SK-N-SH (cell line): Measurements from ENCODE around the gene NOTCH1. TPM values are rescaled to one million over a fixed set of nuclear protein-coding genes. Genes with fewer than 3 reads are reported as not detected.

ENCODE experiments used
- CTCF ChIA-PET: fragments of 300-600, 350-600 bp; formaldehyde crosslinking; extraction: SDS; loops from one replicate; lab custom pipeline; 2021; lab: Yijun Ruan, JAX
- POLR2A ChIA-PET: fragments of 350-600 bp; sonication (Branson Sonifier 250); formaldehyde crosslinking; extraction: SDS; loops from one replicate; lab custom pipeline; 2020; ENCODE audit warnings: antibody characterized with exemption, inconsistent platforms; lab: Yijun Ruan, JAX
- DNase-seq: peaks from one replicate; pipeline ENCODE4 v3.0.0; 2012
- H2AFZ ChIP-seq: fragments of 200-600 bp; sonication (generic); 2 replicates; pipeline ENCODE4 v1.8.1; 2016; ENCODE audit warnings: antibody characterized with exemption, mild to moderate bottlenecking, low read depth
- H3F3A ChIP-seq: fragments of 200-600 bp; sonication (generic); replicated peaks from 2 replicates; pipeline ENCODE3; 2016; ENCODE audit warnings: antibody characterized with exemption, mild to moderate bottlenecking; ENCODE audit not compliant: insufficient read depth
- H3K27ac ChIP-seq, 2 experiments: fragments of 200-500 bp in 1 of 2; fragments of 200-600 bp in 1 of 2; sonication (Bioruptor generic) in 1 of 2; sonication (generic), shearing (Covaris generic) in 1 of 2; 2 replicates each; pipeline versions ENCODE4 v1.5.1 to v1.6.1; 2014 to 2016; ENCODE audit warnings: low read depth in 2 of 2, inconsistent platforms in 1 of 2, low read length in 1 of 2, mild to moderate bottlenecking in 1 of 2, mixed read lengths in 1 of 2
- H3K27me3 ChIP-seq: fragments of 200-600 bp; sonication (generic), shearing (Covaris generic); 2 replicates; pipeline ENCODE4 v1.6.1; 2016; ENCODE audit warnings: mixed run types; ENCODE audit not compliant: insufficient read depth
- H3K36me3 ChIP-seq, 2 experiments: fragments of 200-500 bp in 1 of 2; fragments of 200-600 bp in 1 of 2; sonication (Bioruptor generic) in 1 of 2; sonication (generic) in 1 of 2; replicated peaks in 1 of 2; 2 replicates each; pipeline versions ENCODE3 to v1.5.1; 2014 to 2016; ENCODE audit warnings: low read length in 1 of 2, mild to moderate bottlenecking in 1 of 2; ENCODE audit not compliant: insufficient read depth in 2 of 2, control insufficient read depth in 1 of 2
- H3K4me1 ChIP-seq, 2 experiments: fragments of 200-500 bp in 1 of 2; fragments of 200-600 bp in 1 of 2; sonication (Bioruptor generic) in 1 of 2; sonication (generic), shearing (Covaris generic) in 1 of 2; 2 replicates each; pipeline versions ENCODE4 v1.5.1 to v1.6.1; 2014 to 2016; ENCODE audit warnings: low read depth in 1 of 2, low read length in 1 of 2, mixed run types in 1 of 2; ENCODE audit not compliant: insufficient read depth in 2 of 2, control insufficient read depth in 1 of 2
- H3K4me2 ChIP-seq: fragments of 200-600 bp; sonication (generic), shearing (Covaris generic); 2 replicates; pipeline ENCODE4 v1.6.1; 2017; ENCODE audit warnings: mixed run types
- H3K4me3 ChIP-seq, 2 experiments: fragments of 200-500 bp in 1 of 2; fragments of 200-600 bp in 1 of 2; sonication (Bioruptor generic) in 1 of 2; sonication (generic), shearing (Covaris generic) in 1 of 2; 2 replicates each; pipeline versions ENCODE4 v1.5.1 to v1.8.1; 2014 to 2016; ENCODE audit warnings: low read depth in 2 of 2, inconsistent platforms in 1 of 2, low read length in 1 of 2, mild to moderate bottlenecking in 1 of 2, mixed read lengths in 1 of 2, moderate library complexity in 1 of 2
- H3K79me2 ChIP-seq: fragments of 200-600 bp; sonication (generic); 2 replicates; pipeline ENCODE4 v1.8.1; 2017; ENCODE audit warnings: mild to moderate bottlenecking; ENCODE audit not compliant: insufficient read depth
- H3K9ac ChIP-seq: fragments of 200-600 bp; sonication (generic); 2 replicates; pipeline ENCODE4 v1.6.1; 2017; ENCODE audit warnings: mixed run types
- H3K9me2 ChIP-seq: fragments of 200-600 bp; sonication (generic); 2 replicates; pipeline ENCODE4 v1.6.1; 2017; ENCODE audit warnings: mixed run types
- H3K9me3 ChIP-seq: fragments of 200-600 bp; sonication (generic); 2 replicates; pipeline ENCODE4 v1.6.1; 2017; ENCODE audit warnings: mixed run types, mild to moderate bottlenecking, moderate library complexity
- H4K20me1 ChIP-seq: fragments of 200-600 bp; sonication (generic); 2 replicates; pipeline ENCODE4 v1.6.1; 2017; ENCODE audit warnings: mild to moderate bottlenecking, mixed run types; ENCODE audit not compliant: insufficient read depth
- CHD2 ChIP-seq: fragments of 150-350 bp; IDR thresholded peaks from 2 replicates; pipeline ENCODE4 v1.6.1; 2018; ENCODE audit warnings: low read length; ENCODE audit not compliant: partially characterized antibody
- ELF1 ChIP-seq: IDR thresholded peaks from 2 replicates; pipeline ENCODE4 v1.4.0; 2012
- EP300 ChIP-seq, 2 experiments: IDR thresholded peaks; 2 replicates each; pipeline versions ENCODE4 v1.4.0 to v1.6.1; 2012; ENCODE audit warnings: borderline replicate concordance in 1 of 2, low read depth in 1 of 2, low read length in 1 of 2
- FOXM1 ChIP-seq: IDR thresholded peaks from 2 replicates; pipeline ENCODE4 v1.4.0; 2012; ENCODE audit warnings: low read depth, mild to moderate bottlenecking
- MXI1 ChIP-seq: IDR thresholded peaks from 2 replicates; pipeline ENCODE4 v1.6.1; 2012; ENCODE audit warnings: mild to moderate bottlenecking, low read depth, low read length, improper control_type of control experiment
- NFIC ChIP-seq: IDR thresholded peaks from 2 replicates; pipeline ENCODE4 v1.4.0; 2012; ENCODE audit warnings: borderline replicate concordance
- NRF1 ChIP-seq: IDR thresholded peaks from 2 replicates; pipeline ENCODE4 v1.6.1; 2012; ENCODE audit warnings: low read depth, mild to moderate bottlenecking, low read length
- RCOR1 ChIP-seq: fragments of 150-350 bp; IDR thresholded peaks from 2 replicates; pipeline ENCODE4 v1.6.1; 2017; ENCODE audit warnings: antibody characterized with exemption, low read length
- SIN3A ChIP-seq: IDR thresholded peaks from 2 replicates; pipeline ENCODE4 v1.6.1; 2012; ENCODE audit warnings: low read depth, mild to moderate bottlenecking, low read length, moderate library complexity, borderline replicate concordance
- TAF1 ChIP-seq: IDR thresholded peaks from 2 replicates; pipeline ENCODE4 v1.6.1; 2012; ENCODE audit warnings: low read depth, mild to moderate bottlenecking, low read length, moderate library complexity, borderline replicate concordance
- TCF12 ChIP-seq: IDR thresholded peaks from 2 replicates; pipeline ENCODE4 v1.4.0; 2012
- YY1 ChIP-seq: IDR thresholded peaks from 2 replicates; pipeline ENCODE4 v1.4.0; 2012; ENCODE audit warnings: low read depth, mild to moderate bottlenecking
- WGBS: methylation state at CpG from one replicate; pipeline ENCODE4 v1.1.6; 2017; ENCODE audit warnings: low lambda C conversion rate; 5-methylcytosine and 5-hydroxymethylcytosine counted together
- polyA plus RNA-seq, 3 experiments: library from polyadenylated mRNA; depleted of rRNA; stranded (reverse); fragments of >200 nt; gene quantifications; 2 replicates each; pipeline ENCODE4 v1.2.3, GENCODE V29; 2012
- TF ChIP-seq, protein P1 (sequence below): fragments of 150-350 bp; IDR thresholded peaks from 2 replicates; pipeline ENCODE4 v1.6.1; 2017; ENCODE audit warnings: antibody characterized with exemption, low read length, low read depth, borderline replicate concordance
- TF ChIP-seq, protein P2 (sequence below): IDR thresholded peaks from 2 replicates; pipeline ENCODE4 v1.4.0; 2012; ENCODE audit warnings: low read depth, borderline replicate concordance
- TF ChIP-seq, protein P3 (sequence below): IDR thresholded peaks from 2 replicates; pipeline ENCODE4 v1.4.0; 2012; ENCODE audit warnings: low read depth, borderline replicate concordance
- TF ChIP-seq, protein P4 (sequence below): fragments of 200-600 bp; sonication (generic); IDR thresholded peaks from 2 replicates; pipeline ENCODE4 v1.6.1; 2017; ENCODE audit warnings: antibody characterized with exemption, mild to moderate bottlenecking, moderate library complexity
- TF ChIP-seq, protein P5 (sequence below): IDR thresholded peaks from 2 replicates; pipeline ENCODE4 v1.6.1; 2012; ENCODE audit warnings: mild to moderate bottlenecking, low read depth, low read length, moderate library complexity

The NOTCH1 gene
- polyA plus RNA-seq, 1 of the 3 experiments (the other 2 are of a cell fraction): 6.6 TPM

DNA sequence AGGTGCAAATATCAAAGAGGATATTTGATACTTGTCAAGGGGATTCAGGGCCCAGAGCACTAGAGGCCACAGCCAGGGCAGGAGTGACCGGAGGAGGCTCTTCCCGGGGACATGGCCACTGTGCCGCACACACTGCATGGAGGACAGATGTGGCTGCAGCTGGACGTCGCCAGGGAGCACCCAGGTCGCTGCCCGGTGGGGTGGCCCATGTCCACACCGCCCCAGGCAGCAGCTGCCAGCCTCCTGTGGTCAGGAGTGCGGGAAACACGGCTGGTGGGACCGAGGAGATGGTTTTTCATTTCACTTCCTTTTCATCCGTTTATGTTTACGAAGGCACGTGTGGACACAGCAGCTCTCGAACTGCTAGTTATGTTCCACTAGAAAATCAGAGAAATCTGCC, 78.1 kb downstream of the NOTCH1 start:
- Histone ChIP-seq H3K4me1 (no peaks in the 10 kb centered on the region), H3K9me2 (no peaks in the 10 kb centered on the region), H3F3A (no peaks in the 10 kb centered on the region), H3K36me3 (peaks cover 41 to 91% of the 10 kb centered on the region in 2 experiments), H3K79me2 (peaks cover 69% of the 10 kb centered on the region)
- TF ChIP-seq, protein P1, sequence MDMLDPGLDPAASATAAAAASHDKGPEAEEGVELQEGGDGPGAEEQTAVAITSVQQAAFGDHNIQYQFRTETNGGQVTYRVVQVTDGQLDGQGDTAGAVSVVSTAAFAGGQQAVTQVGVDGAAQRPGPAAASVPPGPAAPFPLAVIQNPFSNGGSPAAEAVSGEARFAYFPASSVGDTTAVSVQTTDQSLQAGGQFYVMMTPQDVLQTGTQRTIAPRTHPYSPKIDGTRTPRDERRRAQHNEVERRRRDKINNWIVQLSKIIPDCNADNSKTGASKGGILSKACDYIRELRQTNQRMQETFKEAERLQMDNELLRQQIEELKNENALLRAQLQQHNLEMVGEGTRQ: no peak
- TF ChIP-seq, protein P2, sequence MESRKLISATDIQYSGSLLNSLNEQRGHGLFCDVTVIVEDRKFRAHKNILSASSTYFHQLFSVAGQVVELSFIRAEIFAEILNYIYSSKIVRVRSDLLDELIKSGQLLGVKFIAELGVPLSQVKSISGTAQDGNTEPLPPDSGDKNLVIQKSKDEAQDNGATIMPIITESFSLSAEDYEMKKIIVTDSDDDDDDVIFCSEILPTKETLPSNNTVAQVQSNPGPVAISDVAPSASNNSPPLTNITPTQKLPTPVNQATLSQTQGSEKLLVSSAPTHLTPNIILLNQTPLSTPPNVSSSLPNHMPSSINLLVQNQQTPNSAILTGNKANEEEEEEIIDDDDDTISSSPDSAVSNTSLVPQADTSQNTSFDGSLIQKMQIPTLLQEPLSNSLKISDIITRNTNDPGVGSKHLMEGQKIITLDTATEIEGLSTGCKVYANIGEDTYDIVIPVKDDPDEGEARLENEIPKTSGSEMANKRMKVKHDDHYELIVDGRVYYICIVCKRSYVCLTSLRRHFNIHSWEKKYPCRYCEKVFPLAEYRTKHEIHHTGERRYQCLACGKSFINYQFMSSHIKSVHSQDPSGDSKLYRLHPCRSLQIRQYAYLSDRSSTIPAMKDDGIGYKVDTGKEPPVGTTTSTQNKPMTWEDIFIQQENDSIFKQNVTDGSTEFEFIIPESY: no peak
- TF ChIP-seq NRF1 (no peak), NFIC (no peak), FOXM1 (no peak)
- TF ChIP-seq, protein P3, sequence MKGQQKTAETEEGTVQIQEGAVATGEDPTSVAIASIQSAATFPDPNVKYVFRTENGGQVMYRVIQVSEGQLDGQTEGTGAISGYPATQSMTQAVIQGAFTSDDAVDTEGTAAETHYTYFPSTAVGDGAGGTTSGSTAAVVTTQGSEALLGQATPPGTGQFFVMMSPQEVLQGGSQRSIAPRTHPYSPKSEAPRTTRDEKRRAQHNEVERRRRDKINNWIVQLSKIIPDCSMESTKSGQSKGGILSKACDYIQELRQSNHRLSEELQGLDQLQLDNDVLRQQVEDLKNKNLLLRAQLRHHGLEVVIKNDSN: no peak
- TF ChIP-seq, all 33 proteins: peak for 0
- no peaks in the 10 kb centered on the region for H3K27me3 ChIP-seq
- no peak overlapping the region for H3K4me3 ChIP-seq
- H3K4me2 ChIP-seq: no peak overlapping the region
- no peak overlapping the region for H3K27ac ChIP-seq
- no peak overlapping the region for H3K9ac ChIP-seq
- ChIA-PET CTCF (interaction anchor here (0.6 kb wide), 1 partner anchor 251 kb away, joined by 4 read pairs; no protein-coding TSS in a partner anchor), POLR2A (no interaction called here)
- peaks cover 52% of the 10 kb centered on the region for H4K20me1 ChIP-seq
- DNase-seq: no peak
- H2AFZ ChIP-seq: no peak overlapping the region
- no peaks in the 10 kb centered on the region for H3K9me3 ChIP-seq
- 94% methylated on average over 12 of the region's 15 CpGs for WGBS

DNA sequence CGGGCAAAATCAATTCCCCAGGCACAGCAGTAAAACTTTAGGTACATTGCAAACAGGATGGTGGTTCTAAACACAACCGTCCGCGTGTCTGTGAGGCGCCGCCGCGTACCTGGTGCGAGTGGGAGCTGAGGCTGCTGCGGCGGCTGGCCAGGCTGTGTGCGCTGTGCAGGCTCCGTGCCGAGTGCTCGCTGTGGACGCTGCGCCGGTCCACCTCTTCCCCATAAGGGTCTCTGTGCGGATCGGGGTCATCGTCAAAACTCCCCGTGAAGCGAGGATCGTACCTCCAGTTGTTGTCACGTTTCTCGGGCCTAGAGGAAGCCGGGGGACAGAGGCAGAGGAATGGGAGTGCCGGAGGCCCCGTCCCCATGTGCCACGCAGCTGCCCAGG, 79.7 kb downstream of the NOTCH1 start:
- Histone ChIP-seq H3K9me3 (no peaks in the 10 kb centered on the region), H3F3A (no peaks in the 10 kb centered on the region), H3K4me2 (no peak overlapping the region), H3K4me3 (no peak overlapping the region), H3K36me3 (peaks cover 41 to 86% of the 10 kb centered on the region in 2 experiments), H2AFZ (no peak overlapping the region), H3K9ac (no peak overlapping the region), H3K9me2 (no peaks in the 10 kb centered on the region), H4K20me1 (peaks cover 36% of the 10 kb centered on the region), H3K79me2 (peaks cover 64% of the 10 kb centered on the region), H3K27ac (no peak overlapping the region), H3K4me1 (no peaks in the 10 kb centered on the region), H3K27me3 (no peaks in the 10 kb centered on the region)
- CTCF ChIA-PET: interaction anchor here (1.6 kb wide), 1 partner anchor 14 kb away, joined by 3 read pairs; no protein-coding TSS in a partner anchor
- WGBS: 96% methylated on average over 24 of the region's 30 CpGs
- POLR2A ChIA-PET: no interaction called here
- no peak for DNase-seq
- TF ChIP-seq, protein P3: no peak
- TF ChIP-seq RCOR1: no peak
- no peak for TF ChIP-seq EP300 (IDR thresholded peaks at IDR 0.05; ENCODE audit: borderline replicate concordance in 1 of 2, low read depth in 1 of 2, low read length in 1 of 2)
- TF ChIP-seq, protein P4, sequence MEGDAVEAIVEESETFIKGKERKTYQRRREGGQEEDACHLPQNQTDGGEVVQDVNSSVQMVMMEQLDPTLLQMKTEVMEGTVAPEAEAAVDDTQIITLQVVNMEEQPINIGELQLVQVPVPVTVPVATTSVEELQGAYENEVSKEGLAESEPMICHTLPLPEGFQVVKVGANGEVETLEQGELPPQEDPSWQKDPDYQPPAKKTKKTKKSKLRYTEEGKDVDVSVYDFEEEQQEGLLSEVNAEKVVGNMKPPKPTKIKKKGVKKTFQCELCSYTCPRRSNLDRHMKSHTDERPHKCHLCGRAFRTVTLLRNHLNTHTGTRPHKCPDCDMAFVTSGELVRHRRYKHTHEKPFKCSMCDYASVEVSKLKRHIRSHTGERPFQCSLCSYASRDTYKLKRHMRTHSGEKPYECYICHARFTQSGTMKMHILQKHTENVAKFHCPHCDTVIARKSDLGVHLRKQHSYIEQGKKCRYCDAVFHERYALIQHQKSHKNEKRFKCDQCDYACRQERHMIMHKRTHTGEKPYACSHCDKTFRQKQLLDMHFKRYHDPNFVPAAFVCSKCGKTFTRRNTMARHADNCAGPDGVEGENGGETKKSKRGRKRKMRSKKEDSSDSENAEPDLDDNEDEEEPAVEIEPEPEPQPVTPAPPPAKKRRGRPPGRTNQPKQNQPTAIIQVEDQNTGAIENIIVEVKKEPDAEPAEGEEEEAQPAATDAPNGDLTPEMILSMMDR: no peak
- TF ChIP-seq ELF1: no peak
- no peak for TF ChIP-seq YY1
- no peak for TF ChIP-seq TCF12
- TF ChIP-seq, protein P5, sequence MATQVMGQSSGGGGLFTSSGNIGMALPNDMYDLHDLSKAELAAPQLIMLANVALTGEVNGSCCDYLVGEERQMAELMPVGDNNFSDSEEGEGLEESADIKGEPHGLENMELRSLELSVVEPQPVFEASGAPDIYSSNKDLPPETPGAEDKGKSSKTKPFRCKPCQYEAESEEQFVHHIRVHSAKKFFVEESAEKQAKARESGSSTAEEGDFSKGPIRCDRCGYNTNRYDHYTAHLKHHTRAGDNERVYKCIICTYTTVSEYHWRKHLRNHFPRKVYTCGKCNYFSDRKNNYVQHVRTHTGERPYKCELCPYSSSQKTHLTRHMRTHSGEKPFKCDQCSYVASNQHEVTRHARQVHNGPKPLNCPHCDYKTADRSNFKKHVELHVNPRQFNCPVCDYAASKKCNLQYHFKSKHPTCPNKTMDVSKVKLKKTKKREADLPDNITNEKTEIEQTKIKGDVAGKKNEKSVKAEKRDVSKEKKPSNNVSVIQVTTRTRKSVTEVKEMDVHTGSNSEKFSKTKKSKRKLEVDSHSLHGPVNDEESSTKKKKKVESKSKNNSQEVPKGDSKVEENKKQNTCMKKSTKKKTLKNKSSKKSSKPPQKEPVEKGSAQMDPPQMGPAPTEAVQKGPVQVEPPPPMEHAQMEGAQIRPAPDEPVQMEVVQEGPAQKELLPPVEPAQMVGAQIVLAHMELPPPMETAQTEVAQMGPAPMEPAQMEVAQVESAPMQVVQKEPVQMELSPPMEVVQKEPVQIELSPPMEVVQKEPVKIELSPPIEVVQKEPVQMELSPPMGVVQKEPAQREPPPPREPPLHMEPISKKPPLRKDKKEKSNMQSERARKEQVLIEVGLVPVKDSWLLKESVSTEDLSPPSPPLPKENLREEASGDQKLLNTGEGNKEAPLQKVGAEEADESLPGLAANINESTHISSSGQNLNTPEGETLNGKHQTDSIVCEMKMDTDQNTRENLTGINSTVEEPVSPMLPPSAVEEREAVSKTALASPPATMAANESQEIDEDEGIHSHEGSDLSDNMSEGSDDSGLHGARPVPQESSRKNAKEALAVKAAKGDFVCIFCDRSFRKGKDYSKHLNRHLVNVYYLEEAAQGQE: no peak
- TF ChIP-seq SIN3A: no peak
- TF ChIP-seq TAF1: no peak
- no peak for TF ChIP-seq MXI1
- no peak for TF ChIP-seq CHD2
